Fibroblast of skin of scalp (primary cell): ENCODE data around the gene TNRC6A.
"Not testable (repeated sequence)": the region's sequence is repeated elsewhere in the genome, so short reads cannot be mapped to it uniquely, and the experiment has no call there.

Experiments used
- DNase-seq: peaks from one replicate; pipeline ENCODE4 v3.0.0-alpha.2; 2013

TNRC6A gene

DNA sequence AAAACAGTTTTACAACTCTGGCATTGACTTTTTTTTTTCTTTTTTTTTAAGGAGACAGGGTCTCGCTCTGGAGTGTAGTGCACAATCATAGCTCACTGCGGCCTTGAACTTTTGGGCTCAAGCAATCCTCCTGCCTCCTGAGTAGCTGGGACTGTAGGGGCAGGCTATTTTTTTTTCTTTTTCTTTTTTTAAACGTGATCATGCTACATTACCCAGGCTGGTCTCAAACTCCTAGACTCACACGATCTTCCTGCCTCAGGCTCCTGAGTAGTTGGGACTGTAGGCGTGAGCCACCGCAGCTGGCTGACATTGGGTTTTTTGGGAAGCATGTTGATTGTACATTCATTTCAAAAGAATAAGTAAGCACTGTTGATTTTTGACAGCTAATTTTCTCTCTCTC is 32.1 kb downstream of the TNRC6A start:
- no peak for DNase-seq

DNA sequence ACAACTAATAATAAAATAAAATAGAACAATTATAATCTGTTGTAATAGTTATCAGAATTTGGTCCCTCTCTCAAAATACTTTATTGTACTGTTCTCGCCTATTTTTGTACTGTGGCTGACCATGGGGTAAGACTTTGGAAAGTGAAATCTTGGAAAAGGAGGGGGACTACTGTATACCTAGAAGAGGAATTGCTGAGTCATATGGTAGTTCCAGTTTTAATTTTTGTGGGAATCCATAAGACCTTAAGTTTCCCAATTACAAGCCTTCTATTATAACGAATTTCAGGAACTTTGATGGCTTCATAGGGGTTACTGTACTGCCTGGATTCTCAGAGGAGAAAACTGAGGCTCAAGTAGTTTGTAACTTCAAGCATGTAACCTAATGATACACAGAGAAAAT is 35.5 kb downstream of the TNRC6A start:
- no peak for DNase-seq

DNA sequence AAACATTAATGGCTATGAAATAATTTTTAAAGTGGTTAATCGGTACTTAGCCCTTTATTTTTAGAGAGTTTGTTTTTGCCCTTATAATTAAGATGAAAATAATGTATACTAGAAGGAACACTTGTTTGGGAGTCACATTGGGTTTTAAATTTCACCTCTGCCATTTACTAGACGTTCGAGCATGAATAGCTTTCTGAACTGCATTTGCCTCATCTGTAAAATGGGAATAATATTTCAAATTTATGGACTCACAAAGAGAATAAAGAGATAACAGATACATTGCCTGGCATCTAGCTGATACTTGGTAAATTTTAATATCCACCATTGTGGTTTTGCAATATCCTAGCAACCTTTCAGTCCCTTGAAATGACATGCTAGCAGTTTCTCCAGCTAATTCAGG is 36.6 kb downstream of the TNRC6A start:
- DNase-seq, result no peak

DNA sequence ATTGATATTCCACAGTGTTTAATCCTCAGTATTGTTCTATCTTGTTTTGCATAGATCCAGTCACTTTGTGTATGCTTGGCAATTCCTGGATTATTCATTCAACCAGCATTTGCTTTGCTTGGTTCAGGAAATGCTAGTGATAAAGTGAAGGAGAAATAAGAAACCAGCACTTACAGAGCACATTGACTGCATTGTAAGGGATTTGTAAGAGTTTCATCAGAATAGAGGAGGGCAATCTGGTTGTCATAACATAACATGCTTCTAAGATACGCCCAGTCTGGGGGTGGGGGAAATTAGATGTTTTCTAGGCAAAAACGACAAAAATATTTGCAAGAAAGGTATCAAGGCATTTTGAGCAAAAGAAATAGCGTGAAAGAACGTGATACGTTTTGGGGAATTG is 40.4 kb downstream of the TNRC6A start:
- DNase-seq, result peak; percentile 56

DNA sequence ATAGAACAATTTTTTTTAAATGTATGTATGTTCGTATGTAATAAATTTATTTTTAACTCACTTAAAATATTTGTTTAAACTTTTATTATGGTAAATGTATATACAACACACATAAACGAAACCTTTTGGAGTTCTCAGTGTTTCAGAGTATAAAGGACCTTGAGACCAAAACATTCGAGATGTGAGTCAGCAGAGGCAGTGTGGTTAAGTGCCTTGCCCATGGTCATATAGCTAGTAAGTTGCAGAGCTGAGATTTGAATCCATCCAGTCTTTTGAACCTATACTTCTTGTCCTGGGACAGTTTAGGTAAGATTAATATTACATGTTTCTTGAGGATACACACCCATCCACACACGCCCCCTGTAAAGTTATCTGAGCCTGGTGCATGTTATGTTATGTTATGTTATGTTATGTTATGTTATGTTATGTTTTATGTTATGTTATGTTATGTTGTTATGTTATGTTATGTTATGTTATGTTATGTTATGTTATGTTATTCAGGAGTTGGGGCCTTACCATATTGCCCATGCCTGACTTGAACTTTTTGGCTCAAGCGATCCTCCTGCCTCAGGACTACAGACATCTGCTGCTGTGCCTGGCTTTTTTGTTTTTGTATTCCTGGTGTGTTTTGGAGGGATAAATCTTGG is 41.8 kb downstream of the TNRC6A start:
- peak; percentile 14 for DNase-seq

DNA sequence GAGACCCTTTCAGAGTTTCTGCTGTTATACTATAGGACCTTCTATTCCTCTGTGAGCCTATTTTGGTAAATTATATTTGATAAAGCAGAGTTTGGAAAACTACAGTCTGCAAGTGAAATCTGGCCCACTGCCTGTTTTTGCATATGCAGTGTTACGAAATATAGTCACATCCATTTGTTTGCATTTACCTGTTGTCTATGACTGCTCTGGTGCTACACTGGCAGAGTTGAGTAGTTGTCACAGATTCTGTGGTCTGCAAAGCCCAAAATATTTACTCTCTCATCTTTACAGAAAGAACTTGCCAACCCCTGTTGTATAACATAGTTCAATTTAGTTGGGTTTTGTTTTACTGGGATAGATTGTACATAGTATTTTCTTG is 42.3 kb downstream of the TNRC6A start:
- DNase-seq, result no peak

DNA sequence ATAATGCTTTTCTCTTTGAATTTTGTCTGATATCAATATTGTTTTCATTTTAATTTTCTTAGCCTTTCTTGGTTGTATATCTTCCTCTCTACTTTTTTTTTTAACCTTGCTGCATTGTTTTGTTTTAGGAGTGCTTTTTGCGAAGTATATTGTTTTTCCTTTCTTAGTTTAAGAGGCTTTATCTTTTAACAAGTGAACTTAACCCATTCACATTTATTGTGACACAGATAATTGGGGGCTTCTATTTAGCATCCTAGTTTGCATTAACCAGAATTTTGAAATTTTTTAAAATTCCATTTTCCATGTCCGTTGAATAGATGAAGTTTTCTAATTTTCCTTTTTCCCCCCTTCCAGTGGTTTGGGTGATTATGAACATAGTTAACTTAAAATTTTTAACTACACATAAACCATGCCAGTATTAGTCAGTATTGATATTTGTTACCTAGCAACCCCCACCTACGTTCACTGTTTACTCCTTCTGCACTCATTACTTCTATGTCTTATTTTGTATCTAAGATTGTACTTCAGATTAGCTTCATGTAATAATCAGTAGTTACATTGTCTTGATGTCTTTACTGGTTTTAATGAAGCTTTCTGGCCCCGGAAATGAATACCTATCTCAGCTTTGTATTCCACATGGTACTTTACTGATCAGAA is 44.4 kb downstream of the TNRC6A start:
- DNase-seq, result no peak

DNA sequence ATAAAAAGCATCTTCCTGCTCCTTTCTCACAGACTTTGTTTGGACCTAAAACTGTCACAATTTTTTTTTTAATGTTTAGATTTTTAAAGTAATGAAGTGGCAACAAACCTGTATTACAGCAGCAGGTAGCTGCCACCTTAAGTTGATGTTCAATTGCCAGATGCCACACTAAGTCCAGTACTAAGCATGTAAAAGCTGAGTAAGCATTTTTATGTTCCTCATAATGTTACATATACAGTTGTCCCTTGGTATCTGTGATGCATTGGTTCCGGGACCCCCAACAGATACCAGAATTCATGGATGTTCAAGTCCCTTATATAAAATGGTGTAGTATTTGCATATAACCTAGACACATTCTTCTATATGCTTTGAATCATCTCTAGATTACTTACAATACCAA is 45.1 kb downstream of the TNRC6A start:
- DNase-seq, result no peak

DNA sequence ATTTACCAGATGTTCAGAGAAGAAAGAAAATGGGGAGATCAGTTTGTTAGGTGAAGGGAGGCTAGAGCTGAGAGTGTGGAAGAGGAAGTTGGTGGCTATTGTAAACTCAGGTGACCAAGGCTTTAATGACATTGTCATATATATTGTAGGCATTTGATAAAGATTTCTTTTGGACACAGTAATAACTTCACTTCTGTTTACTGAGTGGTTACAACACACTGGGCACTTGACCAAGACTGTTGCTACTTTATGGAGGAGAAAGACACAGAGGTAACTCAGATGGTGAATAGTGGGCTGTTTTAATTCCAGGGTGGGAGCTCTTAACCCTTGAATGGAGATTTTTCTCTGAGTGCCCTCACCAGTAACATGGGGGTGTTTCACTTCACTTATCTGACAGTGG is 46.0 kb downstream of the TNRC6A start:
- no peak for DNase-seq

DNA sequence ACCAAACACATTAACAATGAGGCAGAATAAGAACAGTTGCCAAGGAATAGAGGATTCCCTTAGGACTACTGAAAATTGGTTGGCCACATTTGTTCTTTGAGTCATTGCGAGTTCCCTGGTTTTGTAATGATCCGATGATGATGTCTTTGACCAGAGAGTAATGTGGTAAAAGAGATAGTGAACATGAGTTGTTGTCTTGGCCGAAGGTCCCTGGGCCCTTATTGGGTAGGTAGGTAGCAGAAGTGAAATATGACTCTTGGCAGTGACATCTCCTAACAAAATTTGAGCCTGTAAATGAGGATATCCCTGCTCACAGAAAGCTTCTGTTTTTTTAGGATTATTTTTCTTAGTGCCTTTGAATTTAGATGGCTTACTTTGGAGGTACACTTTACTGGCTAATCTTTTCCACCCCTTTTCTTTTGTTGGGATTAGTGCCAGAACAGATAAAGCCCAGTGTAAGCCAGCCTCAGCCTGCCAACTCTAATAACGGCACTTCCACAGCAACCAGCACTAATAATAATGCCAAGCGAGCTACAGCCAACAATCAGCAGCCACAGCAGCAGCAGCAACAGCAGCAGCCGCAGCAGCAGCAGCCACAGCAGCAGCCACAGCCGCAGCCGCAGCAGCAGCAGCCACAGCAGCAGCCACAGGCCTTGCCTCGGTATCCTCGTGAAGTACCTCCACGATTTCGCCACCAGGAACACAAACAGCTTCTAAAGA is 47.2 kb downstream of the TNRC6A start:
- DNase-seq, result peak; percentile 13

DNA sequence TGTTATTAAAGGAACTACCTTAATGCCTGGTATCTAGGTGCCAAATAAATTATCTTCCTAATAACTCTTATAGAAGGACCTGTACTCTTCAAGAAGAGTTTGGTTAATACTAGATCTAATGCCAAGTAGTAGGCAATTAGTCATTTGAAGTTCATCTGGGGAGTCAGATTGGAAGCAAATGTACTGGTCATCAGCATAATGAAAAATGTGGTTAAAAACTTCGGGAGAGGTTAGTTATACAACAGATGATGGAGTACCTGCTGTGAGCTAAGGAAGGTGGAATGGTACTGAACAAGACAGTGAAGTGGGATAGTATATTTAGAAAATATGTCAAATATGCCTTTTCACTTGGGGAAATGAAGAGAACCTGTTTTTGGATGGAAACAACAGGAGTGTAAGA is 49.2 kb downstream of the TNRC6A start:
- DNase-seq, result no peak

DNA sequence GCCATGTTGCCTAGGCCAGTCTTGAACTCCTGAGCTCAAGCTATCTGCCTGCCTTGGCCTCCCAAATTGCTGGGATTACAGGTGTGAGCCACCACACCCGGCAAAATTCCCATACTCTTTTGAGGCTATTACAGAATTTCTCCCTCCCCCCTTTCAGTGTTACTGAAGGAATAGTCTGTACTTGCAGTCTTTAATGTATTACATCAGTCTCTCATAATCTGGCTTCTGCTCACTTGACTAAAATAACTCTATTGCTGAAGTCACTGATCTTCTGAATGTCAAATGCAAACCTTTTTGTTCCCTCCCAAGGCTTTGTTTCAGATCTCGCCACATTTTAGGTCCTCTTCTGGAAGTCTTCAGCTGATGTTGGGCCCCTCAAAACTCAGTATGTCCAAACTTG is 51.8 kb downstream of the TNRC6A start:
- DNase-seq, result no peak

DNA sequence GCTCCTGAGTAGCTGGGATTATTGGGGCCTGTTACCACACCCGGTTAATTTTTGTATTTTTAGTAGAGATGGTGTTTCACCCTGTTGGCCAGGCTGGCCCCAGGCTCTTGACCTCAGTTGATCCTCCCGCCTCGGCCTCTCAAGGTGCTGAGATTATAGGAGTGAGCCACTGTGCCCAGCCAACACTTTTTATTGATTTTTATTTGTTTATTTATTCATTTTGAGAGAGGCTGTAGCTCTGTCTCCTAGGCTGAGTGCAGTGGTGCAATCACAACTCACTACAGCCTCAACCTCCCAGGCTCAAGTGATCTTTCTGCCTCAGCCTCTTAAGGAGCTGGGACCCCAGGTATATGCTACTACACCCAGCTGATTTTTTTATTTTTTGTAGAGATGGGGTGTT is 54.7 kb downstream of the TNRC6A start:
- no peak for DNase-seq

DNA sequence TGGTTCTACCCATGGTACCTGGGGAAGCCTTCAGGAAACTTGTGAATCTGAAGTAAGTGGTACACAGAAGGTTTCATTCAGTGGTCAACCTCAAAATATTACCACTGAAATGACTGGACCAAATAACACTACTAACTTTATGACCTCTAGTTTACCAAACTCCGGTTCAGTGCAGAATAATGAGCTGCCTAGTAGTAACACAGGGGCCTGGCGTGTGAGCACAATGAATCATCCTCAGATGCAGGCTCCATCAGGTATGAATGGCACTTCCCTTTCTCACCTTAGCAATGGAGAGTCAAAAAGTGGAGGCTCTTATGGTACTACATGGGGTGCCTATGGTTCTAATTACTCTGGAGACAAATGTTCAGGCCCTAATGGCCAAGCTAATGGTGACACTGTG is 60.4 kb downstream of the TNRC6A start:
- DNase-seq, result no peak

DNA sequence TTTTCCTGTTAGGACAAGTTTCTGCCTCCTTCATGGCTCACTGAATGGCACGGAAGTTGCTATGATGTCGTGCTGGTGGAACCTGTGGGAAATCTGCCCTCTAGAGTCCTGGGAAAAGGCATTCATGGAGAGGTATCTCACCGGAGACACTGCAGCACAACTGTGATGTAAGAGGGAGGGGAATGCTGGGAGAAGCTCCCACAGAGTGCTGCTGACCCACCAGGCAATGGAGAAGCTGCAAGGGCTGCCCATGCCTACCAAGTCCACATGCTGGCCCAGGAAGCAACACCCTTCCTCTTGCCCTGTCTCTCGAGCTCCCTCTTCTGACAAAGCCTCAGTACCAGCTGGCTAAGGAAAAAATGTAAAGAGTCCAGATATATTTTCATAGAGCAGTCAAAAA is 71.1 kb downstream of the TNRC6A start:
- DNase-seq, result peak; percentile 32

DNA sequence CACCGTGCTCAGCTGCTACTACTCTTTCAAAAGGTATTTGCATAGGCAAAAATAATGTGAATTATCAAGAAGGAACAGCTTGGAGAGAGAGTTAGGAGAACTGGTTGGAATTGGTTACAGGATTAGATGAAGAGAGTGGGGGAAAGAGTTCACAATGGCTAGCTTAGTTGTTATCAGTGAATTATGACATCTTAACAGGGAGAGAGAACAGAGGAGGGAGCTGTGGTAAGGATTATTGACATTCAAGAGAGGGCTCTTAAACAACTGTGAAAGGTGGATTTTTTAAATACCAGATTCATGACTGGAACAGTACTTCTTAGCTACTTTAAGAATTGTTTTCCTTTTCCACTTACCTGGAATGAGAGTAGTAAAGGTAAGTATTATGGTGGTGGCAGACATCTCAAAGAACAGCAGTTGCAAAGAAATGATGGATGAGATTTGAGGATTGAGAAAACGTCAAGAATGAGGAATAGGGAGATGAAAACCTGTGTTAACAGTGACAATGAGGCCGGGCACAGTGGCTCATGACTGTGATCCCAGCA is 72.4 kb downstream of the TNRC6A start:
- DNase-seq, result no peak

DNA sequence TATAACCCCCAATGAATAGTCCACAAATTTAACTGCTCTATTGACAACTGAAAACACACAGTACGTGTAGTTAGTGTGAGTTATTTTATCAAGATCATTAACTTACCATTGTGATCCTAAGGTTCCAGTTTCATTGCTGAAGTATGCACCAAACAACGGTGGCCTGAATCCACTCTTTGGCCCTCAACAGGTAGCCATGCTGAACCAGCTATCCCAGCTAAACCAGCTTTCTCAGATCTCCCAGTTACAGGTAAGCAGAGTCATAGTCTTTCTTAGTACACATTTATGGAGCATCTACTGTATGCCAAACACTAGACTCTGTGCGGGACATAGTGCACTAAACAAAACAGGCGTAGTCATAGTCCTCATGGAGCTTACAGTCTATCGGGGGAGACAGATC is 76.0 kb downstream of the TNRC6A start:
- DNase-seq, result no peak

DNA sequence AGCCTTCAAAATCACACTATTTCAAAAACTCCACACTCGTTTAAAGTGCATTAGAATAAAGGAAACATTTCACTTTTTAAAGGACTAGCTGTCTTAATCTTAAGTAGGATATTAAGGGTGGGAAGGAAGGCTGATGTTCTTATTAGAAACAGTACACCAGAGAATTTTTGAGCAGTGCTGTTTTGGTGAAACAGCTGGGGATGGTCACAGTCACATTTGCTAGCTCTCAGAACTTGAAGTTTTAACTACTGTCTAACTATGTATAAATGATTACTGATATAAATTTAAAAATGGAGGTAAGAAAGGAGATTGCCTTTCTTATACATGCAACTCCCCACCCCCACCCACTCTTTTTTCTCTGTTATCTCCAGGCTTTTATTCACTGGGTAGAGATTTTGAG is 77.8 kb downstream of the TNRC6A start:
- DNase-seq, result no peak

DNA sequence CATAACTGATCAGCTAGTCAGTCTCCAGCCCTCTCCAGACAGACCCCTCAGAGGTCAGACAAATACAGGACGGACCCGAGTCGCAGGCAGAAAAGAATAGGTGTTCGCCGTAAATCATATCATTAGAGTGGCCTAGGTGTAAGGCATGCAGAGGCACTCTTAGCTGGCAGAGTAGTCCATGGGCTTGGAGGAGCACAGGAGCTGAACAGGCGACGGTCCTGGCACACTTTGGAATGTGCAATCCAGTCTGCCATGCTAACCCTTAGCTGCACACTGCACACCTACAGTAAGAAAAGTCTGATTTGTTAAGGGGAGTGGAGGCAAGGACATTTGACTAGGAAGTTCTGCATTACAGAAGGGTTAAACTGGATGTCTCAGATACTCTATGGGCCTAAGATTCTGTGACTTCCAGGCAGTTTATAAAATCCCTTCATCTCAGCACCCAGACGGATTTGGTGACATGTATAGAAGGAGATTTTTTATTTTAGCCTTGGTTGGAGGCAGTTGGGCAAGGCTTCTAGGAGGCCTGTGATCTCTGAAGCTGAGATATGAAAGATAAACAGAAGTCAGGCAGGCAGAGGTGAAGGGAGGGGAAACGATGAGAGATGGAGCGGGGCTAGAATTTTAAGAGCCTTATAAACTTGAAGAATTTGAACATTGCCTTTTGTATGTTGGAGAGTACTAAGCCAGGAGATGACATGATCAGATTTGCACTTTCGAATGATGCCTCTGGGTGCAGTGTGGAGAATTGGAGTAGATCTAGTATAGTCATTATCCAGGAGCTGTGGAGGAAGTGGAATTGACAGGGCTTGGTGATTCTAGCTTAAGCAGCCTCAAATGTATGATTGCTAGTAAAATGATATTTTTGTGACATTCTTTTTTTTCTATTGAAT is 81.7 kb downstream of the TNRC6A start:
- DNase-seq, result no peak

DNA sequence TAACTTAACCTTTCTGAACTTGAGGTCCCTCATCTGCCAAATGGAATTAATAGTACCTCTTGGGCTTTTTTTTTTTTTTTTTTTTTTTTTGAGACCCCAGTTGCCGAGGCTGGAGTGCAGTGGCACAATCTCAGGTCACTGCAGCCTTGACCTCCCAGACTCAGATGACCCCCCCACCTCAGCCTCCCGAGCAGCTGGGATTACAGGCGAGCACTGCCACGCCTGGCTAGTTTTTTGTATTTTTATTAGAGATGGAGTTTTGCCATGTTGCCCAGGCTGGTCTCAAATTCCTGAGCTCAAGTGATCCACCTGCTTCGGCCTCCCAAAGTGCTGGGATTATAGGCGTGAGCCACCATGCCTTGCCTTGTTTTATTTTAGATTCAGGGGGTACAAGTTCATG is 83.4 kb downstream of the TNRC6A start:
- DNase-seq, result not testable (repeated sequence)

DNA sequence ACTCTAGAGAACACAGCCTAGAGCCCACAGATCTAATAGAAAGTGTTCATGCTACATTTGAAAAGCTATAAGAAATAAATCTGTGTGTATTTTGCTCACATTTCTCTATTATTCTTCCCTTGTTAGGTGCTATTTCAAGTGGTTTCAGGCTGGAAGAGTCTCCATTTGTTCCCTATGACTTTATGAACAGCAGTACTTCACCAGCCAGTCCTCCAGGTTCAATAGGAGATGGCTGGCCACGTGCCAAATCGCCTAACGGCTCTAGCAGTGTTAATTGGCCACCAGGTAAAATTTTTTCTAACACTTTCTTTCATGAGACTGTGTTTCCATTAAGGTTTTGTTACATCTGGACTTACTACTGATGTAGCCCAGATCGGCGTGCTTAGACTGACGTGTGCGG is 85.6 kb downstream of the TNRC6A start:
- no peak for DNase-seq

DNA sequence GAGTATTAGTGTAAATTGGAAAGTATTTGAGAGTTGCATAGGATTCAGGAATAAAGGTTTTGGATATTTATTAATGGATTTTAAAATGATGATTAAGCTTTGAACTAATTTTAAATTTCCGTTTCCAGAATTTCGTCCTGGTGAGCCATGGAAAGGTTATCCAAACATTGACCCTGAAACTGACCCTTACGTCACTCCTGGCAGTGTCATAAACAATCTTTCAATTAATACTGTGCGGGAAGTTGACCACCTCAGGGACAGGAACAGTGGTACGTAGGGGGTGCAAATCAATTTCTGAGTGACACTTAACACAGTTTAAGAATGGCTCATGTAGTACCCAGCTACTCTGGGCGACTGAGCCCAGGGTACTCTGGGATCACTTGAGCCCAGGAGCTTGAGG is 87.2 kb downstream of the TNRC6A start:
- no peak for DNase-seq
